NCI-H1930 (cell line): ENCODE measurements around the gene LCN6.
"Not testable (repeated sequence)": the region's sequence is repeated elsewhere in the genome, so short reads cannot be mapped to it uniquely, and the experiment has no call there.

Source experiments
- DNase-seq, 2 experiments: peaks; one replicate each; lab custom pipeline; 2025; lab: John Stamatoyannopoulos, UW

Gene LCN6

DNA sequence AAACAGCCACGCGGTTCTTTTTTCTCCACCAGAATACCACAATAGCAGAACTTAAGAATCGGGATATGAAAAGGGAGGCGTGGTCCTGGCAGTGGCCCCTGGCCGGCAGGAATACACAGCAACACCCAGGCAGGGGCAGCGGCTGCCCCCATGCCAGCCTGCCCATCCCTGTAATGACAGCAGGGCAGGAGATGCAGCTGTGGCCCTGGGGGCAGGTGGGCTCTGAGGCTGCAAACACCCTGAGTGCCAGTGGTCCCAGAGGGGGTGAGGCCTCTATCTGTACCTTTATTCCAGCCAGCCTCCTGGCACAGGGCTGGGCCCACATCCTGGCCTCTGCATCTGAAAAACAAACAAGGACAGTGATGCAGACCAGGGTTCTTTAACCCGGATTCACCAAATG lies 23.6 kb downstream of the LCN6 start:
- no peak for DNase-seq

DNA sequence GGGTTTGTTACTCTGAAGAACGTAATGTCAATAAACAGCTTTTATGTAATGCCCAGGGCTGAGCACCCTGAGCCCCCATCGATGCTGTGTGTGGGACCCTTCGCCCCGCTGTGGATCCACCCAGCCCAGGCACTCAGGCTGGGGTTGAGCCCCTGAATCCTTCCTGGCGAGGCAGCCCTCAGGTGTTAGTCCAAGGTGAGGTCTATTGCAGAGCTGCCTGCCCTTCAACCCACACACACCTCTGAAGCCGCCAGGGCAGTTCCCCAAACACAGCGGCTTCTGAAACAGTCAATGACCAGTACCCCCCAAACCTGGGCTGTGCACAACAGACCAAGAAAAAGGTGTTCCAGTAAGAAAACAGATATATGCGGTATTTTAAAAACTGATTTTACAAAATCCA lies 24.3 kb downstream of the LCN6 start:
- DNase-seq = no peak

- DNase-seq = no peak
Measured at GRCh38 chr9:136723362-136723976, 24.9 kb downstream of the LCN6 start.

DNA sequence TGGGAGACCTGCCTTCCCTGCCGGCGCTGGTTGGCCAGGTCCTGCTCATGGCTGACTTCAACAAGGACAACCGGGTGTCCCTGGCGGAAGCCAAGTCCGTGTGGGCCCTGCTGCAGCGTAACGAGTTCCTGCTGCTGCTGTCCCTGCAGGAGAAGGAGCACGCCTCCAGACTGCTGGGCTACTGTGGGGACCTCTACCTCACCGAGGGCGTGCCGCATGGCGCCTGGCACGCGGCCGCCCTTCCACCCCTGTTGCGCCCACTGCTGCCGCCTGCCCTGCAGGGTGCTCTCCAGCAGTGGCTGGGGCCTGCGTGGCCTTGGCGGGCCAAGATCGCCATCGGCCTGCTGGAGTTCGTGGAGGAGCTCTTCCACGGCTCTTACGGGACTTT lies 25.4 kb downstream of the LCN6 start:
- no peak for DNase-seq

DNA sequence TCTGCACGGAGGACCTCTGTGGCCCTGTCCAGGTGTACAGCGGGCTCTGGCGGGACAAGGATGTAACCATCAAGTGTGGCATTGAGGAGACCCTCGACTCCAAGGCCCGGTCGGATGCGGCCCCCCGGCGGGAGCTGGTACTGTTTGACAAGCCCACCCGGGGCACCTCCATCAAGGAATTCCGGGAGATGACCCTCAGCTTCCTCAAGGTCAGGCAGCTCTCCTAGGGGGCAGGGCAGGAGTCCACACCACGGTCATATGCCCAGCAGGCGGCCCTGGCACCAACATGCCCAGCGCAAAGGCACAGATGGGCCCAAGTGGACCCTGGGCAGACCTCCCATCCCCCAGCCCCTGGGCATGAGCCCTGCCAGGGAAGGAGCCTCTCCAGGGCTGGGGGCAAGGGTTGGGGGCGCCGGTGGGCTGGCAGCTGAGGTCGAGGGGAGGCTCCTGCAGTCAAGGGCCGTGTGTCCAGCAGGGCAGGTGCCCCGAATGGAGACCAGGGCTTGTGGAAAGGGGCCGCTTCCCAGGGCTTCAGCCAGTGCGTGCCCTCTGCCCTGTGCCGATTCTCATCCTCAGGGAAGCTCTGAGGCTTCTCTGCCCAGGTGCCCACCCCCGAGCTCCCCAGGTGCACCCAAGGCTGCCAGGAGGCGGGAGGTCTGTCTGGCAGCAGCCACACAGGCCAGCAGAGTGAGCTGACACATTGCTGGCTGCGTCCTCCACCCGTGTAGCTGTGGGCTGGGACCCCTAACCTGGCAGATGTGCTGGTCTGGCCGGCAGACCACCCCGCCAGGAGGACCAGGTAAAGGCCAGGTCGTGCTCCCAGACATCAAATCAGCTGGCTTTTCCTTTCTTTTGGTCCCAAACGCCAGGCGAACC lies 26.0 kb downstream of the LCN6 start:
- DNase-seq = no peak

- no peak for DNase-seq
Measured at GRCh38 chr9:136721339-136722092, 26.8 kb downstream of the LCN6 start.

GRCh38 chr9:136720898-136721338 lies 27.4 kb downstream of the LCN6 start:
- no peak for DNase-seq

- DNase-seq = no peak
Measured at GRCh38 chr9:136720251-136720897, 28.0 kb downstream of the LCN6 start.

DNA sequence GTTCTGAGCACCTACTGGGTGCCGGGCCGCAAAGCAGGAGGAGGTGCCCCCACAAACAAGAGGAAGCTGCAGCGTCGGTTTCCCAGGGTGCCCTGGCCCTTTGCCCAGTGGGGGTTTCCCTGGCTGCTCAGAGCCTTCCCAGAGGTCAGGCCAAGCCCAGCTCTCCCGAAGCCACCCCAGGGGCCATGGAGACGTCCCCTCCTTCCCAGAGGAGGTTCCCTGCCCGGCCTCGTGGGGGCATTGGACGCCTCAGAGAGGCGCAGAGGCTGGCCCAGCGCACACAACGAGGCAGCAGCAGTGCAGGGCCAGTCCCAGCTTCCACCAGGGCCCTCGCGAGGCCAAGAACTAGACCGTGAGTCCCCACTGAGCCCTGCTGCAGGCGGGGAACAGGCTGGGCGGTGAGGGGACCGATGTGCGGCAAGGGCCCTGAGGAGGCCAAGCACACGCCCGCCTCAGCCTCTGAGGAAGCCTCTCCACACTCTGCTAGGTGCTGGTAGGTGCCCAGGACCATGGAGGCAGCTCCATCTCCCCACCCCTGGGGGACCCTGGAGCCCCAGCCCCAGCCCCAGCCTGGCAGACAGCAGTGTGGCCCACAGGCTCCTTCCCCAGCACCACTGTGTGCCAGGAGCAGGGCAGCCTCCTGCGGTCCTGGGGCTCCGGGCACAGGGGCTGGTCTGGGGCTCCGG lies 29.0 kb downstream of the LCN6 start:
- no peak for DNase-seq

GRCh38 chr9:136718345-136719194 lies 29.8 kb downstream of the LCN6 start:
- no peak for DNase-seq

DNA sequence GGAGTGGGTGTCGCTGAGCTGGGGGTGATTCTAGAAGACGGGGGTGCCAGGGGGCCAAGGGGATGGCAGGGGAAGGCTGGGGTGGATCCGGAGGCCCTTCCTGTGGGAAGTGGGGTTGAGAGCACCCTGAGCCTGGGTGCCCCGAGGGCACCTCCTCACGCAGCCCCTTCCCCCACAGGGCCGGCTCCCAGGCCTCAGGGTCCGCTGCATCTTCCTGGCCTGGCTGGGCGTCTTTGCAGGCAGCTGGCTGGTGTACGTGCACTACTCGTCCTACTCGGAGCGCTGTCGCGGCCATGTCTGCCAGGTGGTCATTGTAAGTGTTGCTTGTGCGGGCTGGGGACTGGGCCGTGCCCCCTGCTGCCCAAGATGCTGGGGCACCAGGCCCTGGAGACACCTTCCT lies 30.9 kb downstream of the LCN6 start:
- DNase-seq = no peak

DNA sequence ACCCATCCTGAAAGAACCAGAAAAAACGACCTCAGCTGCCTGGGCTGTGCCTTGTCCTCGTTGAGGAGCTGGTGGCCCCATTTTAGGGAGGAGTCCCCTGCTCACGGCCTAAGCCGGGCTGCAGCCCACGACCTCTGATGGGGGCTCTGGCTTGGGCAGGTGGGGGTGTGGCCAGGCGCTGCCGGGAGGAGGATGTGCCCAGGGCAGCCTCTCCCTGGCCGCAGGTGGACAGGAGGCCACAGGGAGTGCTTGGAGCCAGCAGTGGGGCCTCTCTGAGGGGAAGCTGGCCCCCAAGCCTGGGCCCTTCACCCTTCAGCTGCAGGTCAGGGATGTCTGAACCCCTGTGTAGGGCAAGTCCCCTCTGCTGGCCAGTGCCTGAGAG lies 33.4 kb downstream of the LCN6 start:
- no peak for DNase-seq

GRCh38 chr9:136714096-136714892 lies 34.0 kb downstream of the LCN6 start:
- DNase-seq = no peak

DNA sequence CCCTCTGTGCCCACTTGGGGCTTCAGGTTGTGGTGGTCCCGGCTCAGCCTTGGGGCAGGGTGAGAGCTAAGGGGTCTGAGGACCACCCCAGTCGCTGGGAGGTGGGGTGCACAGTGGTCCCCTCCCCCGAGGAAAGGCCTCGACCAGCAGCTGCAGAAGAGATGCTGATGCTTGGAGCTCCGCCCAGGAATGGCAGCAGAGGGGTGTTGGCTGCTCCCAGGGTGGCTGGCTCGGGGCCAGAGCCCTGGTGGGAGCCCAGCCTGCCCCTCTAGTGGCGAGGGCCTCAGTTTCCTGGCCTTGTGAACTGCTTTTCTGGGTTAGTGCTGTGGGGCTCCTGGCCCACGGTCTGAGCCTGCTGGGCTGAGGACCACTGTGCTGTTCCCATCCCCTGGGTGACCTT lies 34.8 kb downstream of the LCN6 start:
- DNase-seq = no peak

- DNase-seq = no peak
Measured at GRCh38 chr9:136712690-136713544, 35.4 kb downstream of the LCN6 start.

DNA sequence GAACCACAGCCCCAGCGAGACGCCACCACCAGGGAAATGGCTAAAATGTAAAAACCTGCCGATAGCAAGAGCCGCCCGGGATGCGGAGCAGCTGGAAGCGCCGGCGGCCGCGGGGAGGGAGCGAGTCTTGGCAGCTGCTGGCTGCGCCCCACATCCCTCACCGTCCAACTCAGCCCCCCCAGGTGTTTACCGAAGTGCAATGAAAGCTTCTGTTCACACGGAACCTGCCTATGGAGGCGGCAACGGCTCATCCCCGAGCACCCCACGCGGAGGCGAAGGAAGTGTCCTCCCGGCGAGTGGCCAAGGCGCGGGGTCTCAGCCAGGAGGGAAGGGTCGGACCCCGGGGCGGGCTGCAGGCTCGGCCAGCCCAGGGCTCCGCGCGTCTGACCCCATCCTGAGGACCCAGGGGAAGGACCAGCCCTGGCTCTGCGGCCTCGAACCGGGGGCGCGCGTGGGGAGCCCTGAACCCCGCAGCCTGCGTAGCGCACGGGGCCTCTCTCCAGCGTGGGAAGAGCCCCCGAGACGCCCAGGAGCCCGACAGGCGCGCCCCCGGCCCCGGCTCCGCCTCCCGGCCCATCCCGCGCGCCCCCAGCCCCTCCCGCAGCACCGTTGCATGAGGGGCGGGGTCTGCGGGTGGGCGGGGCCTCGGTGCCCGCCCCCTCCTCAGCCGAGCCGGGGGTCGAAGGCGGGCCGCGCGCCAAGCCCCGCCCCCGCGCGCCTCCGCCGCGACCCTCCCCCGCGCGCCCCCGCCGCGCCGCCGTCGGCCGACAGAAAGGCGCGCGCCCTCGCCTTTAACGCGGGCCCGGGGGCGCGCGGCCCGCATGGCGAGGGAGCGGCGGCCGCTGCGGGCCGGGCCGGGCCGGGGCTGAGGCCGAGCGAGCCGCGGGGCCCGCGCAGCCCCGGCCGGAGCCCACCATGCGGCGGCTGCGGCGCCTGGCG lies 36.3 kb downstream of the LCN6 start, which contains the start of gene DIPK1B:
Gene DIPK1B (plus strand): TSS at position 822 of the 939 bp plus-strand sequence. CDS start 94 bp downstream, at position 916.
- DNase-seq = peak; percentile 53 to 65

- not testable (repeated sequence) for DNase-seq
Measured at GRCh38 chr9:136711219-136711648, 37.1 kb downstream of the LCN6 start.

DNA sequence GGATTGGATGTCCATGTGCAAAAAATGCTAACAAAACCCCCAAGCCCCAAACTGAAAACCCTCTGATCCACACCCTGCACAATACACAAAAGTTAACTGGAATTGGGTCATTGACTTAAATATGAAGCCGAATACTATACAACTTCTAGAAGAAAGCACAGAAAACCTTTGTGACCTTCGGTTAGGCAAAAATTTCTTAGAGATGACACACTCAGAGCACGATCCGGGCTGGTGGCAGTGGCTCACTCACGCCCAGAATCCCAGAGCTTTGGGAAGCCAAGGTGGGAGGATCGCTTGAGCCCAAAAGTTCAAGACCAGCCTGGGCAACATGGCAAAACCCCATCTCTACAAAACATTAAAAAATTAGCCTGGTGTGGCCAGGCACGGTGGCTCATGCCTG lies 37.8 kb downstream of the LCN6 start:
- no peak for DNase-seq
